SKM-1 (cell line): Measurements from ENCODE around the gene PLEKHM3.
"Not testable (repeated sequence)": the region's sequence is repeated elsewhere in the genome, so short reads cannot be mapped to it uniquely, and the experiment has no call there.

ENCODE experiments used
- DNase-seq: peaks from one replicate; lab custom pipeline; 2025; ENCODE audit not compliant: unreplicated experiment; lab: John Stamatoyannopoulos, UW

The PLEKHM3 gene

GRCh38 chr2:207830778-207831438 lies 194.4 kb downstream of the PLEKHM3 start:
- DNase-seq: no peak

GRCh38 chr2:207828361-207829057 lies 196.8 kb downstream of the PLEKHM3 start:
- DNase-seq: no peak

DNA sequence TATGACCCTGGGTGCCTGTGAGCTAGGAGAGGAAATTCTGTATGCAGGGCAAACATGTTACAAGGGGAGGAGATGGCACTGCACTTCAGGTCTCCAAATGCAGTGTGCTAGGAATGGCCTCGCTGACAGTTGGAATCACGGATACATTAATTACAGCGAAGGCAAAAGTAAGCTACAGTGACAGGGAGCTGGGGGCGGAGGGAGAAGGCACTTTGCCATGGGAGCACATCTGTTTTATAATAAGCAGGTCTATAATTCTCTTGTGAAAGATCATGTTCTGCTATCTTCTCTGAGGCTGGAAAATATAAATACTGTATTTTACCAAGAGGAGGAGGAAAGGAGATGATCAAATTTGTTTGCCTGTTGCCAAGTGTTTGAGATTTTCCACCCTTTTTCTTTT lies 199.3 kb downstream of the PLEKHM3 start:
- DNase-seq: no peak

- DNase-seq: no peak
Observed at GRCh38 chr2:207825045-207825954, 200.0 kb downstream of the PLEKHM3 start.

DNA sequence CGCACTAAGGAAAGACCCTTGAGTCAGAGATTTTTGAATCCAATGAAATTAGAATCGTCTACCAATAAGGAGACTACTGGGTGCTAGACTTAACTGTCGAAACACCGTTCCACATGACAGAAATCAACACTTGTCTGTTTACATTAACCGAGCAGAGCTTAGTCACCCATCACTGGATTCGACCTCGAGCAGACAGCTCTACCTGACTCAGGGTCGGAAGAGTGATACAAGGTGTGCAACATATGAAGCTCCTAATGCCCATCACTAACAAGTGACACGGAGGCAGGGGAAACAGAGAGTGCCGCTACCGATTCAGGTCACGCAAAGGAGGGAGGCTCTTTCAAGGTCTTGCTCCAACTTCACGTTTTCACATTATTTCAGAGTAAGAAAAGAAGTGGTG lies 201.5 kb downstream of the PLEKHM3 start:
- no peak for DNase-seq

GRCh38 chr2:207819839-207820784 lies 205.2 kb downstream of the PLEKHM3 start:
- no peak for DNase-seq

DNA sequence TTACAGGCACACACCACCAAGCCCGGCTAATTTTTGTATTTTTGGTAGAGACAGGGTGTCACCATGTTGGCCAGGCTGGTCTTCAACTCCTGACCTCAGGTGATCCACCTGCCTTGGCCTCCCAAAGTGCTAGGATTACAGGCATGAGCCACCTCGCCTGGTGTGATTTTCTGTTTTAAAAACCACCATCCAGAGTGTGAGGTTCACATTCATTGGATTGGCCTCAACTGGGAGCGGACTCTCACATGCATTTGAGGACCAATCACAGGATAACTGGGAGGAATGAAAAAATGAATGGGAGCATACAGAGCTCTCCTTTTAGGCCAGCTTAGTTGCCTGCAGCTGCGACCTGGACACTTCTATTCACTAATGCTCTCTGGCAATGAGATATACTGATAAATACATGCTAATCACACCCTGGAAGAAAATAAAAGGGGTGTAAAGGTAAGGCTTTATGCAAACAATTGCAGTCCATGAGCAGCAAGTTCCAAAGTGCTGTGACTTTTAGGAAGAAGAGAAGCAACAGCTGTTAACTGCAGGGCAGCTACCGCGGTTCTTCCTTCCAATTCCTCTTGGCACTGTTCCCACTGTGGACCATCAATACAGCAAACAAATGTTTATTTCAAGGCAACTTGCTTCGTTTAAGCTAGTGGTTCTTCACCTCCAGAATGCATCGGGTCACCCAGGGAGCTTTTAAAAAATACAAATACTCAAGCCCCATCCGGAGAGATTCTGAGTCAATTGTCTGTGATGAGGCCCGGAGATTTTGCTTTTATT lies 206.1 kb downstream of the PLEKHM3 start:
- DNase-seq: no peak

DNA sequence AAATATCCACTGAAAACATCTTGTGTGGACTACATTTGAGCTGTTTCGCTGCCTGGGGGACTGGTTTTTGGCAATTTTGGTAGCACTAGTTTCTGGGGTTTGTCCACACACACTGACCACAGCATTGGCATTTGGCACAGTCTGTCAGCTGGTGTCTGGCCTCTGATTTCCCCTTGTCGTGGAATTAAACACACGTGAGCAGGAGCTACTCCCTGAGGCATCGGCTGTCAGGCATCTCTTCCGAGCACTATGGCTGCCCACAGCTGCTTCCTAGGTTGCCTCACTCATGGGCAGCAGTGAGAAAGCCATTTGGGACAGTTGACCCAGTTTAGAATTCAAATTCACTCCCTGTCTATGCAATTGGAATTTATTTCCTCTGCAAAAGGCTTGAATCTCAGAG lies 208.8 kb downstream of the PLEKHM3 start:
- DNase-seq: no peak

- peak; percentile 30 for DNase-seq
Observed at GRCh38 chr2:207815254-207815653, 210.1 kb downstream of the PLEKHM3 start.

DNA sequence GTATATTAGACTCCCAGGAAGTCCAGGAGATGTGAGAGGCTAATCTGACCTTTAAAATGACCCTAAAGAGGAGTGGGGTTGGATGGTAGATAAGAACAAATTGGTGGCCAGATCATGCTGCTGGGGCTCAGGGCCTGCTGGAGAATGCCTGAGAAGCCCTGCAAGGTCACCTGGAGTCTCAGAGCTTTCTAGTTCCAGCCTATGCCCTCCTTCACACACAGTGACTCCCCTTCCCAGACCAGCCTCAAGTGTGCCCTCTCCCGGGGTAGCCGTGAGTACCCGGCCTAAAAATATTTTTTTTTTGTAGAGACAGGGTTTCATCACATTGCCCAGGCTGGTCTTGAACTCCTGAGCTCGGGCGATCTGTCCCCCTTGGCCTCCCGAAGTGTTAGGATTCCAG lies 211.4 kb downstream of the PLEKHM3 start:
- DNase-seq: no peak

DNA sequence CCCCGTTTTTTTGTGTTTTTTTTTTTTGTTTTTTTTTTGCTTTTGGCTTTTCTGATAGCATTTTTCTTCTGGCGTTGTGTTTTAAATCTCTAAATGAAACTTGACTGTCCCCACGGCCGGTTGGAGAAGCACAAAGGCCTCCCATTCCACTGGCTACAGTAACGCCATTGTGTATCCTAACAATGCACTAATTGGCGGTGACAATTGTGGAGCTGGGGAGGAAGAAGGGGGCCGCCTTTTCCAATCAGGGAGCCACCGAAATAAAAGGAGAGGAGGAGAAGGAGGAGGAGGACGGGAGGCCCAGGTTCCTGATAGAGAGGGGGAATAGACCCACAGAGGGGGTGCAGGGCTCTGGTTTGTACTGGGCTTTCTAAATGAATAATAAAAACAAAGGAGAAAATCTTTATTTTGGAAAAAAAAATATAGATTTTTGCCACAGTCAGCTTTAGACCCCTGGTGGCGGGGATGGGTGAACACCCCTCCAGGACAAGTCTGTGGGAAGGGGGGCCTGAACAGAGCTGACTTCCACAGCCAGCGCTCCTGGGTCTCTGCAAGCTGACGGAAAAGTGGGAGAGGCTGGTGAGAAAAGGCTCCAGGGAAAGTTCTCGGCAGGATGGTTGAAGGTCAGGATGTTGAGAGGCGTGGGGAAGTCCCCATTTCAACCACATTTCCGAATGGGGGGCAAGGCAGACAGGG lies 212.0 kb downstream of the PLEKHM3 start:
- DNase-seq: no peak

DNA sequence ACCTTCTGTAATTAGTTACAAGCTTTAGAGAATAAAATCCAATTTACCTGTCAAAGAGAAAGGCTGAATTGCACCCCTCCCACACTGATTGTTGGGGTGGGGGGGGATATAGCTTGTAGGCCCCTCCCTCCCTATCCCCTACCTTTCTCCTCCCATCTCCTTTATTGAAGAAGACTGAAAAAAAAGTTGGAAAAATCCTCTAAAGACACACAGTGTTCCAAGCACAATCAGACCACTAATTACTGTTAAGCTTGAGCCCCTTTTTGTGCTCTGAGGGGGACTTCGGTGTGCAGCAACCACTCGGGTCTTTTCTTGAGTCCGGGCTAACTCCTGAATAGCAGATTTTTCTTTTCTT lies 212.6 kb downstream of the PLEKHM3 start:
- no peak for DNase-seq

- DNase-seq: no peak
Observed at GRCh38 chr2:207812058-207812725, 213.1 kb downstream of the PLEKHM3 start.

DNA sequence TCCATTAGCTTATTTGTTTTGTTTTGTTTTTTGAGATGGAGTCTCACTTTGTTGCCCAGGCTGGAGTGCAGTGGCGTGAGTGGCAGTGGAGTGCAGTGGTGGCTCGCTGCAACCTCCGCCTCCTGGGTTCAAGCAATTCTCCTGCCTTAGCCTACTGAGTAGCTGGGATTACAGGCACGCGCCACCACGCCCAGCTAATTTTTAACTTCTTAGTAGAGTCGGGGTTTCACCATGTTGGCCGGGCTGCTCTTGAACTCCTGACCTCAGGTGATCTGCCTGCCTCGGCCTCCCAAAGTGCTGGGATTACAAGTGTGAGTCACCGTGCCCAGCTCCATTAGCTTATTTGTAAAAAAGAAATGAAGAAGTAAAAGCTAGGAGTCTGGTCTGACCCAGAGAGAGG lies 213.7 kb downstream of the PLEKHM3 start:
- not testable (repeated sequence) for DNase-seq

DNA sequence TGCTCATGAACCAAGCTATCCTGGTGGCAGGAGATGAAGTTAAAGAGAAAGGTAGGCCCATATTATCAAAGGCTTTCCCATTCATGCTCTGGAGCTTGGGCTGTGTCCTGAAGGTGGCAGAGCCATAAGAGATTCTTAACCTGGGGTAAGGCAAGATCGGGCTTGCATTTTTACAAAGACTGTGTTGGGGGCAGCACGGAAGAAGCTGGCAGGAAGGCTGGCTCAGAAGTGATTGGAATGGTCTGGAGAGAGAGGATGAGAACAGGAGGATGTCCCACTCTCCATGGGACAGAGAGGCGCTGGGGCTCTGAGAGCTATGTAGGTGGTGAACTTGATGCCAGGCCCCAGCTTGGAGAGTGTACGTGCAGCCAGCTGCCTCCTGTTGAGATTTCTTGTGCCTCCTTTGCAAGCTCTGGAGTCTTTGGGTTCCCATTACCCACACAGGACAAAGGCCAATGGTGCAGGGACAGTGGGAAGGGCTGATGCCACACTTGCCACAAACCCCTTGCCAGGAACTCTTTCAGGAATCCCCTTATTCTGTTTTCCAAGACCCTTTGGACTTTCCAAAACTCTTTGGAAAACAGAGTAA lies 215.0 kb downstream of the PLEKHM3 start:
- DNase-seq: no peak

DNA sequence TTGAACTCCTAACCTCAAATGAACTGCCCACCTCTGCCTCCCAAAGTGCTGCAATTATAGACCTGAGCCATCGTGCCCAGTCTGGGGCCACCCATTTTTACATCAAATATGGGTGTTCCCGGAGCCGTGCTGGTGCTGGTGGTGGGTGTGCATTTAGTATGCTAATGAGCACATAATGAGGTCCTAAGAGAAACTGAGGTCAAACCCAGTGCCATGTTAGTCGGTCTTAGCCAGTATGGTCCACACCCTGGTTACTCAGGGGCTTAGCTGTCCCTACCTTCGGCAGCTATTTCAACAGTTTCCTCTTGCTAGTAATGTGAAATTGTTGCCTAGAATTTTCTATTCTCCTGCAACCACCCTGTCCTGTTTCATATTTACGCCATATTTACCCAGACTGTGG lies 217.2 kb downstream of the PLEKHM3 start:
- DNase-seq: no peak

GRCh38 chr2:207807516-207807915 lies 217.8 kb downstream of the PLEKHM3 start:
- no peak for DNase-seq

DNA sequence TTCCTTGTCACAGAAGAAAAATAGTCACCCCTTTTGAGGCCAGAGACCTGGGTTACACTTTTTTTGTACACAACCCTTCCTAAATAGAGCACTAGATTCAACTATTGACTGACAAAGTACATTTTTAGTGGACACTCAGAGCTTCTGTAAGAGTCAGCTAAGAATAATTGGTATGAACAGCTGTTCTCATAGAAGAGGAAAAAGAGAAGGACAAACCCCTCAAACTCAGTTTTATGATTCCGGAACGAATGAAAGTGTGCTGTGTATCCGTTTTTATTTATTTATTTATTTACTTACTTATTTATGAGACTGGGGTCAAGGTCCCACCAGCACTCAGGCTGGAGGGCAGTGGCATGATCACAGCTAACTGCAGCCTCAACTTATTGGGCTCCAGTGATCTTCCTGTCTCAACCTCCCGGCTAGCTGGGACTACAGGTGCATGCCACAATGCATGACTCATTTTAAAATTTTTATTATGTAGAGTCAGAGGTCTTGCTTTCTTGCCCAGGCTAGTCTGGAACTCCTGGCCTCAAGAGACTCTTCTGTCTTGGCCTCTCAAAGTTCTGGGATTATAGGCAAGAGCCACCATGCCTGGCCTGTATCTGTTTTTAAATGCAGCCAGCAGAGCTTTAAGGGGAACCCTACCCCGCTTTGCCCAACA lies 219.6 kb downstream of the PLEKHM3 start:
- no peak for DNase-seq
